Stimulated activated CD4-positive, alpha-beta T cell treated with anti-CD3 and anti-CD28 coated beads, Interleukin-12 subunit alpha, Interleukin-12 subunit beta, amount 100 ng/mL, for 4 hours (primary cell): Measurements from ENCODE around the gene MYL6B.
"Not testable (repeated sequence)": the region's sequence is repeated elsewhere in the genome, so short reads cannot be mapped to it uniquely, and the experiment has no call there.

Experiments used
- DNase-seq: peaks from one replicate; pipeline ENCODE4 v3.0.0-alpha.2; 2020

MYL6B gene

GRCh38 chr12:56186957-56187356 is 34.6 kb downstream of the MYL6B start:
- no peak for DNase-seq

- no peak for DNase-seq
Measured at GRCh38 chr12:56188131-56188777, 35.9 kb downstream of the MYL6B start.

GRCh38 chr12:56188778-56189098 is 36.4 kb downstream of the MYL6B start:
- DNase-seq: no peak

GRCh38 chr12:56189099-56189917 is 36.9 kb downstream of the MYL6B start, which contains the start of gene SMARCC2:
Gene SMARCC2, minus strand, starts transcription at chr12:56189483. Its CDS starts 22 bp downstream, at chr12:56189461.
- peak; percentile 80 for DNase-seq

- peak; percentile 87 for DNase-seq
Measured at GRCh38 chr12:56189918-56190694, 37.7 kb downstream of the MYL6B start.

- DNase-seq: no peak
Measured at GRCh38 chr12:56190695-56191155, 38.3 kb downstream of the MYL6B start.

- DNase-seq: no peak
Measured at GRCh38 chr12:56192582-56192981, 40.2 kb downstream of the MYL6B start.

- peak; percentile 63 for DNase-seq
Measured at GRCh38 chr12:56193025-56193578, 40.7 kb downstream of the MYL6B start.

GRCh38 chr12:56196818-56197550 is 44.6 kb downstream of the MYL6B start:
- not testable (repeated sequence) for DNase-seq

GRCh38 chr12:56197921-56198635 is 45.7 kb downstream of the MYL6B start:
- no peak for DNase-seq

- no peak for DNase-seq
Measured at GRCh38 chr12:56198836-56199235, 46.4 kb downstream of the MYL6B start.

GRCh38 chr12:56202366-56202765 is 50.0 kb downstream of the MYL6B start:
- no peak for DNase-seq

GRCh38 chr12:56202838-56203237 is 50.5 kb downstream of the MYL6B start:
- DNase-seq: no peak

GRCh38 chr12:56204275-56204674 is 51.9 kb downstream of the MYL6B start:
- DNase-seq: no peak

GRCh38 chr12:56205445-56205844 is 53.1 kb downstream of the MYL6B start:
- no peak for DNase-seq

GRCh38 chr12:56206452-56207166 is 54.2 kb downstream of the MYL6B start:
- peak; percentile 20 for DNase-seq
